ENCODE results near the gene ABCB10.
"Not testable (repeated sequence)": the region's sequence is repeated elsewhere in the genome, so short reads cannot be mapped to it uniquely, and the experiment has no call there.

ABCB10 gene

GRCh38 chr1:229529639-229530038 is 28.9 kb downstream of the ABCB10 start:
- no peaks in the 10 kb centered on the region for H3K27me3 ChIP-seq (ENCODE audit: control insufficient read depth, insufficient read depth, low read length)
- peaks cover 55% of the 10 kb centered on the region for H3K36me3 ChIP-seq (ENCODE audit: control insufficient read depth, insufficient read depth, low read length)
- H3K27ac ChIP-seq (ENCODE audit: low read depth, low read length), result no peak overlapping the region
- no peaks in the 10 kb centered on the region for H3K4me1 ChIP-seq (ENCODE audit: control insufficient read depth, insufficient read depth, low read length)
- H3K4me3 ChIP-seq (ENCODE audit: low read depth, low read length), result no peak overlapping the region
- H3K9ac ChIP-seq (ENCODE audit: low read length), result no peak overlapping the region
- H3K9me3 ChIP-seq (ENCODE audit: control insufficient read depth, insufficient read depth, low read depth, low read length), result no peaks in the 10 kb centered on the region

GRCh38 chr1:229526695-229527094 is 31.8 kb downstream of the ABCB10 start:
- H3K4me1 ChIP-seq (ENCODE audit: control insufficient read depth, insufficient read depth, low read length), result no peaks in the 10 kb centered on the region
- H3K27me3 ChIP-seq (ENCODE audit: control insufficient read depth, insufficient read depth, low read length), result no peaks in the 10 kb centered on the region
- H3K4me3 ChIP-seq (ENCODE audit: low read depth, low read length), result no peak overlapping the region
- H3K27ac ChIP-seq (ENCODE audit: low read depth, low read length), result no peak overlapping the region
- peaks cover 53% of the 10 kb centered on the region for H3K36me3 ChIP-seq (ENCODE audit: control insufficient read depth, insufficient read depth, low read length)
- no peak overlapping the region for H3K9ac ChIP-seq (ENCODE audit: low read length)
- H3K9me3 ChIP-seq (ENCODE audit: control insufficient read depth, insufficient read depth, low read depth, low read length), result no peaks in the 10 kb centered on the region

GRCh38 chr1:229523052-229523451 is 35.5 kb downstream of the ABCB10 start:
- peaks cover 32% of the 10 kb centered on the region for H3K36me3 ChIP-seq (ENCODE audit: control insufficient read depth, insufficient read depth, low read length)
- H3K4me3 ChIP-seq (ENCODE audit: low read depth, low read length), result no peak overlapping the region
- no peak overlapping the region for H3K27ac ChIP-seq (ENCODE audit: low read depth, low read length)
- no peak overlapping the region for H3K9ac ChIP-seq (ENCODE audit: low read length)
- H3K27me3 ChIP-seq (ENCODE audit: control insufficient read depth, insufficient read depth, low read length), result no peaks in the 10 kb centered on the region
- no peaks in the 10 kb centered on the region for H3K4me1 ChIP-seq (ENCODE audit: control insufficient read depth, insufficient read depth, low read length)
- no peaks in the 10 kb centered on the region for H3K9me3 ChIP-seq (ENCODE audit: control insufficient read depth, insufficient read depth, low read depth, low read length)

GRCh38 chr1:229514578-229515275 is 43.8 kb downstream of the ABCB10 start:
- Histone ChIP-seq H3K27ac (ENCODE audit: low read depth, low read length) (no peak overlapping the region), H3K4me3 (ENCODE audit: low read depth, low read length) (no peak overlapping the region), H3K4me1 (ENCODE audit: control insufficient read depth, insufficient read depth, low read length) (no peaks in the 10 kb centered on the region), H3K27me3 (ENCODE audit: control insufficient read depth, insufficient read depth, low read length) (no peaks in the 10 kb centered on the region), H3K9me3 (ENCODE audit: control insufficient read depth, insufficient read depth, low read depth, low read length) (no peaks in the 10 kb centered on the region), H3K36me3 (ENCODE audit: control insufficient read depth, insufficient read depth, low read length) (peaks cover 4% of the 10 kb centered on the region; the same call in 1 of the 2 replicates), H3K9ac (ENCODE audit: low read length) (no peak overlapping the region)

- not testable (repeated sequence) for H3K9ac ChIP-seq (ENCODE audit: low read length); H3K4me3 ChIP-seq (ENCODE audit: low read depth, low read length); H3K9me3 ChIP-seq (ENCODE audit: control insufficient read depth, insufficient read depth, low read depth, low read length)
Observed at GRCh38 chr1:229511625-229512024, 46.9 kb downstream of the ABCB10 start.

GRCh38 chr1:229511201-229511600 is 47.3 kb downstream of the ABCB10 start:
- not testable (repeated sequence) for H3K4me3 ChIP-seq (ENCODE audit: low read depth, low read length); H3K9ac ChIP-seq (ENCODE audit: low read length); H3K27me3 ChIP-seq (ENCODE audit: control insufficient read depth, insufficient read depth, low read length); H3K9me3 ChIP-seq (ENCODE audit: control insufficient read depth, insufficient read depth, low read depth, low read length); H3K36me3 ChIP-seq (ENCODE audit: control insufficient read depth, insufficient read depth, low read length); H3K27ac ChIP-seq (ENCODE audit: low read depth, low read length)
- H3K4me1 ChIP-seq (ENCODE audit: control insufficient read depth, insufficient read depth, low read length), result peaks cover 13% of the 10 kb centered on the region

More at GRCh38 chr1:229511625-229512024, 46.9 kb downstream of the ABCB10 start:
- peaks cover 13% of the 10 kb centered on the region for H3K4me1 ChIP-seq (ENCODE audit: control insufficient read depth, insufficient read depth, low read length)
- H3K36me3 ChIP-seq (ENCODE audit: control insufficient read depth, insufficient read depth, low read length); H3K27me3 ChIP-seq (ENCODE audit: control insufficient read depth, insufficient read depth, low read length); H3K27ac ChIP-seq (ENCODE audit: low read depth, low read length): not testable (repeated sequence)

- Histone ChIP-seq H3K9me3 (ENCODE audit: control insufficient read depth, insufficient read depth, low read depth, low read length) (no peaks in the 10 kb centered on the region), H3K9ac (ENCODE audit: low read length) (no peak overlapping the region), H3K4me1 (ENCODE audit: control insufficient read depth, insufficient read depth, low read length) (peaks cover 13% of the 10 kb centered on the region), H3K27ac (ENCODE audit: low read depth, low read length) (no peak overlapping the region), H3K36me3 (ENCODE audit: control insufficient read depth, insufficient read depth, low read length) (peaks cover 8% of the 10 kb centered on the region), H3K4me3 (ENCODE audit: low read depth, low read length) (no peak overlapping the region), H3K27me3 (ENCODE audit: control insufficient read depth, insufficient read depth, low read length) (no peaks in the 10 kb centered on the region)
Observed at GRCh38 chr1:229509576-229509975, 48.9 kb downstream of the ABCB10 start.

- Histone ChIP-seq H3K36me3 (ENCODE audit: control insufficient read depth, insufficient read depth, low read length) (peaks cover 14% of the 10 kb centered on the region), H3K9me3 (ENCODE audit: control insufficient read depth, insufficient read depth, low read depth, low read length) (no peaks in the 10 kb centered on the region), H3K27me3 (ENCODE audit: control insufficient read depth, insufficient read depth, low read length) (no peaks in the 10 kb centered on the region), H3K4me1 (ENCODE audit: control insufficient read depth, insufficient read depth, low read length) (peaks cover 13% of the 10 kb centered on the region), H3K4me3 (ENCODE audit: low read depth, low read length) (peak overlapping the region; percentile 67), H3K9ac (ENCODE audit: low read length) (peak overlapping the region; percentile 70), H3K27ac (ENCODE audit: low read depth, low read length) (no peak overlapping the region; the same call in 1 of the 2 replicates)
Observed at GRCh38 chr1:229508823-229509337, 49.6 kb downstream of the ABCB10 start.

GRCh38 chr1:229507951-229508822 is 50.3 kb downstream of the ABCB10 start, which contains the start of gene NUP133:
NUP133 (minus strand) TSS chr1:229508341; CDS start chr1:229508249, 92 bp downstream.
- H3K4me3 ChIP-seq (ENCODE audit: low read depth, low read length), result peak within 1 kb of the TSS; percentile 67
- peak within 1 kb of the TSS; percentile 87 for H3K27ac ChIP-seq (ENCODE audit: low read depth, low read length)
- H3K9me3 ChIP-seq (ENCODE audit: control insufficient read depth, insufficient read depth, low read depth, low read length), result no peaks in the 10 kb centered on the region
- peaks cover 17% of the 10 kb centered on the region for H3K36me3 ChIP-seq (ENCODE audit: control insufficient read depth, insufficient read depth, low read length)
- peak within 1 kb of the TSS; percentile 70 for H3K9ac ChIP-seq (ENCODE audit: low read length)
- no peaks in the 10 kb centered on the region for H3K27me3 ChIP-seq (ENCODE audit: control insufficient read depth, insufficient read depth, low read length)
- peaks cover 13% of the 10 kb centered on the region for H3K4me1 ChIP-seq (ENCODE audit: control insufficient read depth, insufficient read depth, low read length)

- H3K36me3 ChIP-seq (ENCODE audit: control insufficient read depth, insufficient read depth, low read length), result peaks cover 18% of the 10 kb centered on the region
- H3K9me3 ChIP-seq (ENCODE audit: control insufficient read depth, insufficient read depth, low read depth, low read length), result no peaks in the 10 kb centered on the region
- peak overlapping the region; percentile 70 for H3K9ac ChIP-seq (ENCODE audit: low read length)
- peaks cover 13% of the 10 kb centered on the region for H3K4me1 ChIP-seq (ENCODE audit: control insufficient read depth, insufficient read depth, low read length)
- peak overlapping the region; percentile 87 for H3K27ac ChIP-seq (ENCODE audit: low read depth, low read length)
- no peaks in the 10 kb centered on the region for H3K27me3 ChIP-seq (ENCODE audit: control insufficient read depth, insufficient read depth, low read length)
- peak overlapping the region; percentile 67 for H3K4me3 ChIP-seq (ENCODE audit: low read depth, low read length)
Observed at GRCh38 chr1:229507502-229507901, 51.0 kb downstream of the ABCB10 start.

- Histone ChIP-seq H3K27ac (ENCODE audit: low read depth, low read length) (no peak overlapping the region), H3K27me3 (ENCODE audit: control insufficient read depth, insufficient read depth, low read length) (no peaks in the 10 kb centered on the region), H3K9me3 (ENCODE audit: control insufficient read depth, insufficient read depth, low read depth, low read length) (no peaks in the 10 kb centered on the region), H3K9ac (ENCODE audit: low read length) (no peak overlapping the region), H3K4me3 (ENCODE audit: low read depth, low read length) (peak overlapping the region; percentile 67; the same call in 1 of the 2 replicates), H3K4me1 (ENCODE audit: control insufficient read depth, insufficient read depth, low read length) (peaks cover 13% of the 10 kb centered on the region), H3K36me3 (ENCODE audit: control insufficient read depth, insufficient read depth, low read length) (peaks cover 22% of the 10 kb centered on the region)
Observed at GRCh38 chr1:229506633-229507032, 51.9 kb downstream of the ABCB10 start.
